Fibroblast of lung (primary cell): Measurements from ENCODE around the gene PBX1. TPM values are rescaled to one million over a fixed set of nuclear protein-coding genes. Genes with fewer than 3 reads are reported as not detected.

Experiments
- DNase-seq, 2 donors: peaks; one replicate each; pipeline versions ENCODE4 v3.0.0 to v3.0.0-alpha.2; 2010; ENCODE audit warnings: low read depth in 2 of 2
- H2AFZ ChIP-seq: 2 replicates; pipeline ENCODE4 v1.5.1; 2012; ENCODE audit warnings: low read length, control low read depth, inconsistent platforms
- H3K27ac ChIP-seq: 2 replicates; pipeline ENCODE4 v1.5.1; 2011; ENCODE audit warnings: low read length, control low read depth; ENCODE audit not compliant: insufficient read depth
- H3K27me3 ChIP-seq: 2 replicates; pipeline ENCODE4 v1.5.1; 2011; ENCODE audit warnings: mild to moderate bottlenecking, low read length; ENCODE audit not compliant: control insufficient read depth, insufficient read depth
- H3K36me3 ChIP-seq: 2 replicates; pipeline ENCODE4 v1.5.1; 2011; ENCODE audit warnings: low read length; ENCODE audit not compliant: control insufficient read depth, insufficient read depth
- H3K4me1 ChIP-seq: 2 replicates; pipeline ENCODE4 v1.5.1; 2011; ENCODE audit warnings: low read length; ENCODE audit not compliant: control insufficient read depth, insufficient read depth; ENCODE audit errors: extremely low read depth
- H3K4me2 ChIP-seq: 2 replicates; pipeline ENCODE4 v1.5.1; 2011; ENCODE audit warnings: low read length, control low read depth; ENCODE audit not compliant: insufficient read depth; ENCODE audit errors: extremely low read depth
- H3K4me3 ChIP-seq, 4 experiments: fragments of 200-600 bp in 1 of 4; sonication (generic) in 1 of 4; replicated peaks in 1 of 4; 2 replicates each; pipeline ENCODE4 v1.5.1; 2011 to 2016; ENCODE audit warnings: low read length in 4 of 4, low read depth in 3 of 4, mild to moderate bottlenecking in 3 of 4, control low read depth in 2 of 4, inconsistent platforms in 1 of 4, mixed read lengths in 1 of 4; ENCODE audit not compliant: insufficient read depth in 1 of 4; ENCODE audit errors: control extremely low read depth in 1 of 4
- H3K79me2 ChIP-seq: 2 replicates; pipeline ENCODE4 v1.5.1; 2012; ENCODE audit warnings: mild to moderate bottlenecking, low read length, inconsistent platforms; ENCODE audit not compliant: control insufficient read depth, insufficient read depth
- H3K9ac ChIP-seq: 2 replicates; pipeline ENCODE4 v1.5.1; 2011; ENCODE audit warnings: mild to moderate bottlenecking, low read length, control low read depth; ENCODE audit not compliant: insufficient read depth
- H3K9me3 ChIP-seq: 2 replicates; pipeline ENCODE4 v1.5.1; 2012; ENCODE audit warnings: low read depth, low read length; ENCODE audit not compliant: control insufficient read depth, insufficient read depth
- H4K20me1 ChIP-seq: 2 replicates; pipeline ENCODE4 v1.5.1; 2011; ENCODE audit warnings: low read length; ENCODE audit not compliant: control insufficient read depth, insufficient read depth; ENCODE audit errors: extremely low read depth
- CTCF ChIP-seq, 2 donors: IDR thresholded peaks in 1 of 2; conservative IDR thresholded peaks in 1 of 2; 1 replicate in 1 of 2; 2 replicates in 1 of 2; pipeline ENCODE4 v1.5.1; 2011 to 2012; ENCODE audit warnings: low read length in 2 of 2, control low read depth in 1 of 2, inconsistent platforms in 1 of 2, low read depth in 1 of 2, mild to moderate bottlenecking in 1 of 2
- EZH2 ChIP-seq: IDR thresholded peaks from 2 replicates; pipeline ENCODE4 v1.5.1; 2012; ENCODE audit warnings: low read length, control low read depth, mild to moderate bottlenecking; ENCODE audit errors: missing control alignments
- polyA plus RNA-seq, 2 donors: library from polyadenylated mRNA; depleted of rRNA in 1 of 2; stranded (reverse) in 1 of 2; unstranded in 1 of 2; fragments of >200 nt; gene quantifications; 2 replicates each; pipeline ENCODE4 v1.2.1, GENCODE V29; 2011 to 2012; ENCODE audit warnings: missing spikeins in 1 of 2
- total RNA-seq: library from RNA; depleted of rRNA; stranded (reverse); fragments of >200 nt; gene quantifications from 2 replicates; pipeline ENCODE4 v1.2.1, GENCODE V29; 2014

Gene PBX1
- total and polyA plus RNA-seq, 2 donors (not counting 1 experiment from before 2014, with no cell fraction given): 43.1 to 46.7 TPM

GRCh38 chr1:164648636-164649035 is 89.7 kb downstream of the PBX1 start:
- Histone ChIP-seq H2AFZ (no peak overlapping the region), H3K4me1 (peaks cover 6% of the 10 kb centered on the region), H4K20me1 (no peaks in the 10 kb centered on the region), H3K9ac (no peak overlapping the region), H3K4me2 (no peak overlapping the region), H3K9me3 (no peaks in the 10 kb centered on the region), H3K79me2 (no peaks in the 10 kb centered on the region), H3K4me3 (no peak overlapping the region), H3K36me3 (no peaks in the 10 kb centered on the region), H3K27ac (no peak overlapping the region), H3K27me3 (no peaks in the 10 kb centered on the region)
- TF ChIP-seq CTCF (conservative IDR thresholded peaks at IDR 0.05 in 1 of 2, IDR thresholded peaks at IDR 0.05 in 1 of 2; ENCODE audit: low read depth in 1 of 2, low read length in 2 of 2) (no peak), EZH2 (no peak)
- DNase-seq: peak in 1 of 2 donors; percentile 59

GRCh38 chr1:164649146-164649545 is 90.2 kb downstream of the PBX1 start:
- Histone ChIP-seq H3K4me1 (peaks cover 6% of the 10 kb centered on the region), H3K36me3 (no peaks in the 10 kb centered on the region), H3K27ac (no peak overlapping the region), H4K20me1 (no peaks in the 10 kb centered on the region), H3K27me3 (no peaks in the 10 kb centered on the region), H2AFZ (no peak overlapping the region), H3K9me3 (no peaks in the 10 kb centered on the region), H3K4me2 (no peak overlapping the region), H3K4me3 (no peak overlapping the region), H3K79me2 (no peaks in the 10 kb centered on the region), H3K9ac (no peak overlapping the region)
- no peak for TF ChIP-seq EZH2
- no peak for TF ChIP-seq CTCF (conservative IDR thresholded peaks at IDR 0.05 in 1 of 2, IDR thresholded peaks at IDR 0.05 in 1 of 2; ENCODE audit: low read depth in 1 of 2, low read length in 2 of 2)
- no peak for DNase-seq

DNA sequence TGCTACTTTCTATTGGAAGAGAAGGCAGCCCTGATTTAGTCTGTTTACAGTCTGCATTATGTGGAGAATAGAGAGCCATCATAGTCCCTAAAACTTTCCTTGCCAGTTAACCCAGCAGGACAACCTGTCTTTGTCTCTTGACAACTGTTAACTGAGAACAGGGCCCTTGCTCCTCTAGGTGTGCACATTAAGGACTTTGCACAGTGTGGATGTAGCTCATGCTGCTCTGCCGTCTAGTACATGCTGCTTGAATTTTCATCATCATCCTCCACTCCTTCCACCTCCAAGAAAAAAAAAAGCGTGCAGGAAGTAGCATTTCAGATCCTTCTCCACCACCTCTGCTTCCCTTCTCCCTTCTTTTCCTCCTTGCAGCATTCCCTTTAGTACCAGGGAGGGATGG is 91.5 kb downstream of the PBX1 start:
- H3K79me2 ChIP-seq: no peaks in the 10 kb centered on the region
- no peak for TF ChIP-seq CTCF (conservative IDR thresholded peaks at IDR 0.05 in 1 of 2, IDR thresholded peaks at IDR 0.05 in 1 of 2; ENCODE audit: low read depth in 1 of 2, low read length in 2 of 2)
- TF ChIP-seq EZH2: no peak
- H3K4me3 ChIP-seq: no peak overlapping the region
- H2AFZ ChIP-seq: no peak overlapping the region
- H3K27ac ChIP-seq: no peak overlapping the region
- no peak overlapping the region for H3K9ac ChIP-seq
- no peaks in the 10 kb centered on the region for H3K4me1 ChIP-seq
- no peaks in the 10 kb centered on the region for H3K9me3 ChIP-seq
- H3K4me2 ChIP-seq: no peak overlapping the region
- no peaks in the 10 kb centered on the region for H4K20me1 ChIP-seq
- H3K36me3 ChIP-seq: no peaks in the 10 kb centered on the region
- no peak for DNase-seq
- no peaks in the 10 kb centered on the region for H3K27me3 ChIP-seq
